ENCODE measurements around the gene ITFG1.
"Not testable (repeated sequence)": the region's sequence is repeated elsewhere in the genome, so short reads cannot be mapped to it uniquely, and the experiment has no call there.

The ITFG1 gene

GRCh38 chr16:47413041-47413440, 47.8 kb downstream of the ITFG1 start:
- no peak for DNase-seq

- DNase-seq, result no peak
These were observed 52.4 kb downstream of the ITFG1 start for GRCh38 chr16:47408491-47408890.

GRCh38 chr16:47395733-47396498, 64.9 kb downstream of the ITFG1 start:
- DNase-seq, result no peak

GRCh38 chr16:47392081-47392480, 68.8 kb downstream of the ITFG1 start:
- no peak for DNase-seq

GRCh38 chr16:47388705-47389104, 72.2 kb downstream of the ITFG1 start:
- no peak for DNase-seq

GRCh38 chr16:47387026-47387734, 73.7 kb downstream of the ITFG1 start:
- DNase-seq, result no peak

GRCh38 chr16:47386201-47386718, 74.6 kb downstream of the ITFG1 start:
- DNase-seq, result no peak

- DNase-seq, result no peak
These were observed 78.5 kb downstream of the ITFG1 start for GRCh38 chr16:47382362-47382761.

- no peak for DNase-seq
These were observed 83.7 kb downstream of the ITFG1 start for GRCh38 chr16:47377154-47377553.

GRCh38 chr16:47375423-47375822, 85.4 kb downstream of the ITFG1 start:
- DNase-seq, result no peak

- no peak for DNase-seq
These were observed 86.2 kb downstream of the ITFG1 start for GRCh38 chr16:47374629-47375028.

GRCh38 chr16:47371271-47372014, 89.4 kb downstream of the ITFG1 start:
- no peak for DNase-seq

GRCh38 chr16:47370536-47370935, 90.3 kb downstream of the ITFG1 start:
- DNase-seq, result no peak

GRCh38 chr16:47366228-47366627, 94.6 kb downstream of the ITFG1 start:
- DNase-seq, result no peak

- no peak for DNase-seq
These were observed 97.1 kb downstream of the ITFG1 start for GRCh38 chr16:47363761-47364160.

GRCh38 chr16:47359478-47359877, 101.4 kb downstream of the ITFG1 start:
- DNase-seq, result no peak

- DNase-seq, result no peak
These were observed 102.0 kb downstream of the ITFG1 start for GRCh38 chr16:47358816-47359215.

GRCh38 chr16:47349029-47349428, 111.8 kb downstream of the ITFG1 start:
- DNase-seq, result not testable (repeated sequence)

GRCh38 chr16:47347021-47347696, 113.7 kb downstream of the ITFG1 start:
- not testable (repeated sequence) for DNase-seq

GRCh38 chr16:47342055-47342454, 118.8 kb downstream of the ITFG1 start:
- DNase-seq, result no peak

- not testable (repeated sequence) for DNase-seq
These were observed 130.3 kb downstream of the ITFG1 start for GRCh38 chr16:47330562-47330961.

- DNase-seq, result not testable (repeated sequence)
These were observed 136.6 kb downstream of the ITFG1 start for GRCh38 chr16:47324309-47324708.

- DNase-seq, result no peak
These were observed 137.6 kb downstream of the ITFG1 start for GRCh38 chr16:47323241-47323640.
